Chondrocyte (in vitro differentiated cells): ENCODE data around the gene SERPINA7. TPM values are rescaled to one million over a fixed set of nuclear protein-coding genes. Genes with fewer than 3 reads are reported as not detected.

Experiments used
- DNase-seq: peaks from one replicate; pipeline ENCODE4 v3.0.0; 2021; ENCODE audit warnings: mixed read lengths, low spot score
- H3K27ac Mint-ChIP-seq: one replicate; pipeline ENCODE4 v1.8.0; 2021; ENCODE audit warnings: mild to moderate bottlenecking, moderate library complexity, mixed read lengths; ENCODE audit not compliant: unreplicated experiment
- H3K27me3 Mint-ChIP-seq: 2 replicates; pipeline ENCODE4 v1.8.0; 2021; ENCODE audit warnings: low read depth, mixed read lengths
- H3K36me3 Mint-ChIP-seq: 2 replicates; pipeline ENCODE4 v1.8.0; 2021; ENCODE audit warnings: low read depth, mixed read lengths
- H3K4me1 Mint-ChIP-seq: 2 replicates; pipeline ENCODE4 v1.8.0; 2021; ENCODE audit warnings: low read depth, mild to moderate bottlenecking, mixed read lengths
- H3K4me3 Mint-ChIP-seq: one replicate; pipeline ENCODE4 v1.8.0; 2021; ENCODE audit warnings: mild to moderate bottlenecking, moderate library complexity, mixed read lengths; ENCODE audit not compliant: unreplicated experiment
- H3K9me3 Mint-ChIP-seq: 2 replicates; pipeline ENCODE4 v1.8.0; 2021; ENCODE audit warnings: low read depth, mixed read lengths
- long read RNA-seq: library from polyadenylated mRNA; stranded (forward); transcript quantifications from one replicate; pipeline ENCODE4 v2.0.0, GENCODE V29; 2021
- total RNA-seq: library from RNA; stranded (reverse); gene quantifications from 3 replicates; pipeline ENCODE4 v1.2.1, GENCODE V29; 2021
- TF ChIP-seq, protein P1 (sequence below): fragments of 200-600 bp; sonication (generic); IDR thresholded peaks from 2 replicates; pipeline ENCODE4 v1.5.0; 2021; ENCODE audit warnings: antibody characterized with exemption, mild to moderate bottlenecking, moderate library complexity

Gene SERPINA7, protein sequence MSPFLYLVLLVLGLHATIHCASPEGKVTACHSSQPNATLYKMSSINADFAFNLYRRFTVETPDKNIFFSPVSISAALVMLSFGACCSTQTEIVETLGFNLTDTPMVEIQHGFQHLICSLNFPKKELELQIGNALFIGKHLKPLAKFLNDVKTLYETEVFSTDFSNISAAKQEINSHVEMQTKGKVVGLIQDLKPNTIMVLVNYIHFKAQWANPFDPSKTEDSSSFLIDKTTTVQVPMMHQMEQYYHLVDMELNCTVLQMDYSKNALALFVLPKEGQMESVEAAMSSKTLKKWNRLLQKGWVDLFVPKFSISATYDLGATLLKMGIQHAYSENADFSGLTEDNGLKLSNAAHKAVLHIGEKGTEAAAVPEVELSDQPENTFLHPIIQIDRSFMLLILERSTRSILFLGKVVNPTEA
- not detected in 3 replicates for total RNA-seq
- long read RNA-seq, result 0 reads

DNA sequence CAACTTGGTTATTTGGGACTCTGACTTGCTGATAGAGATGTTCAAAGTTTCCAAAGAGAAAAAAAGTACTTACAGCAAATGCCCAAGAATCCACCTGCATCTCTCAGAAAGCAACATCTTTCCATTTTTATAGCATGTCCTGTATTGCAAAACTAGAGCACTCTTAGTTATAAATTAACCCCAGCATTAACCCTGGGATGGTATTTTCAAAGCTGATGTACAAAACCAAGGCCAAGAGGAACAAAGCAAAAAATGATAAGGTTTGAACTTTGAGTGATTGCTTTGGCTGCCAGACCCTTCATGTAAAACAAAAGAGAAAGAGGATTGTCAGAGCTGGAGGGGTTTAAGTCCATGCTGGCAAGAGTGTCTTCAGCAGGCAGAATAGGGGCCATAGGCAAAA is at the start of gene SERPINA7:
Gene SERPINA7, minus strand, starts transcription at position 103 of the 400 bp plus-strand sequence. CDS start 1,669 bp downstream, outside the sequence.
- TF ChIP-seq, protein P1, sequence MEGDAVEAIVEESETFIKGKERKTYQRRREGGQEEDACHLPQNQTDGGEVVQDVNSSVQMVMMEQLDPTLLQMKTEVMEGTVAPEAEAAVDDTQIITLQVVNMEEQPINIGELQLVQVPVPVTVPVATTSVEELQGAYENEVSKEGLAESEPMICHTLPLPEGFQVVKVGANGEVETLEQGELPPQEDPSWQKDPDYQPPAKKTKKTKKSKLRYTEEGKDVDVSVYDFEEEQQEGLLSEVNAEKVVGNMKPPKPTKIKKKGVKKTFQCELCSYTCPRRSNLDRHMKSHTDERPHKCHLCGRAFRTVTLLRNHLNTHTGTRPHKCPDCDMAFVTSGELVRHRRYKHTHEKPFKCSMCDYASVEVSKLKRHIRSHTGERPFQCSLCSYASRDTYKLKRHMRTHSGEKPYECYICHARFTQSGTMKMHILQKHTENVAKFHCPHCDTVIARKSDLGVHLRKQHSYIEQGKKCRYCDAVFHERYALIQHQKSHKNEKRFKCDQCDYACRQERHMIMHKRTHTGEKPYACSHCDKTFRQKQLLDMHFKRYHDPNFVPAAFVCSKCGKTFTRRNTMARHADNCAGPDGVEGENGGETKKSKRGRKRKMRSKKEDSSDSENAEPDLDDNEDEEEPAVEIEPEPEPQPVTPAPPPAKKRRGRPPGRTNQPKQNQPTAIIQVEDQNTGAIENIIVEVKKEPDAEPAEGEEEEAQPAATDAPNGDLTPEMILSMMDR, result no peak
- Mint-ChIP-seq H3K4me3 (no peak within 1 kb of the TSS), H3K36me3 (no peaks in the 10 kb centered on the region), H3K27ac (no peak within 1 kb of the TSS), H3K9me3 (peaks cover 2% of the 10 kb centered on the region), H3K4me1 (no peaks in the 10 kb centered on the region), H3K27me3 (peaks cover 5% of the 10 kb centered on the region)
- no peak for DNase-seq

DNA sequence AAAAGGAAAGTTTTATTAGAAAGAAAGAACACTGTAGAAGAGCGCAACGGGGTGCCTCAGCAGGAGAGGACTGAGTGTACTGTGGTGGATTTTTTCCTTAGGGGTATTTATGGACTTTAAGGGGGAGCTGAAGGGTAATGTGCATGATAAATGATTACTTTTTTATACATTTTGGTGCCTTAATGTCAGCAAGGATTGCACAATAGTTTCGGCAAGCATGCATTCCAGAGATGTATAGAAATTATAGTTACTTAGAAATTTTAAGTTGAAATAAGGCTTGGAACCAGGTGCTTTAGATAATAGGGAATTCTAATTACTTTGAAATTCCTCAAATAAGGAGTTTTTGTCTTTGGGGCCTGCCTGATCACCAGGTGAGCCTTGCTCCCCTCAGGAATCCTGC is 30.5 kb upstream of the SERPINA7 start:
- no peak overlapping the region for H3K4me3 Mint-ChIP-seq
- peaks cover 27% of the 10 kb centered on the region for H3K9me3 Mint-ChIP-seq
- H3K27me3 Mint-ChIP-seq, result no peaks in the 10 kb centered on the region
- no peak for DNase-seq
- no peak overlapping the region for H3K27ac Mint-ChIP-seq
- TF ChIP-seq, protein P1, result no peak
- H3K4me1 Mint-ChIP-seq, result no peaks in the 10 kb centered on the region
- H3K36me3 Mint-ChIP-seq, result no peaks in the 10 kb centered on the region

DNA sequence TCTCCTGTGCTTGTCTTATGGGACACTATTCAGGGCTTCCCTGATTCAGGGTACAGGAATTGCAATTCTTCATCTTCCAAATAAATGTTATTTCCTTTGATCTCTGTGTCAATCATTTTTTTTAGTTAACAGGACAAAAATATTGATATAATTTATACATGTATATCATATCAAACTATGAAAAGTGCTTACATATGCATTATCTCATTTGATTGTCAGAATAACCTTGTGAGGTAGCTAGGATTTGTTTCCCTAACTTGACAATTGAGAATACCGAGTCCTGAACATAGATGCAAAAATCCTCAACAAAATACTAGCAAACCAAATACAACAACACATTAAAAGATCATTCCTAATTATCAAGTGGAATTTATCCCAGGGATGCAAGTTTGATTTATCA is 11.5 kb upstream of the SERPINA7 start:
- TF ChIP-seq, protein P1, result no peak
- Mint-ChIP-seq H3K4me3 (no peak overlapping the region), H3K4me1 (no peaks in the 10 kb centered on the region), H3K27me3 (peaks cover 4% of the 10 kb centered on the region), H3K9me3 (peaks cover 26% of the 10 kb centered on the region), H3K36me3 (no peaks in the 10 kb centered on the region), H3K27ac (no peak overlapping the region)
- DNase-seq, result no peak

DNA sequence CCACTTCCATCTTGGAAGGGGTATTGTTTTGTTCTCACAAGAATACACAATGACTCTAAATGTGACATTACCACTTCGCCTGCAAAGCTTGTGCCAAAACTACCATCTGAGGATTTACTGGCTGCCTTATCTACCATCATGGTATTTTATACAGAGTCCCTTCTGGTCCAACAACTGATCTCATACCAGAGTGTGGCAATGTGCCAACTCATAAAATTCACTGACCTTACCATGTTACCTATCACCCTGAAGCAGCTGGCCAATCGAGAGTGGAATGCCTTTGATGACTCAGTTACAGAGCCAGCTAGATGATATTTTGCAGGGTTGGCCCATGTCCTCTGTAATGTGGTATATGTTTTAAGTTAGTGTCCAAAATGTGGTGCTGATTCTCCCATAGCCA is 3.8 kb upstream of the SERPINA7 start:
- no peak overlapping the region for H3K27ac Mint-ChIP-seq
- H3K9me3 Mint-ChIP-seq, result peaks cover 3% of the 10 kb centered on the region
- no peak overlapping the region for H3K4me3 Mint-ChIP-seq
- TF ChIP-seq, protein P1, result no peak
- no peaks in the 10 kb centered on the region for H3K4me1 Mint-ChIP-seq
- peaks cover 9% of the 10 kb centered on the region for H3K27me3 Mint-ChIP-seq
- no peak for DNase-seq
- no peaks in the 10 kb centered on the region for H3K36me3 Mint-ChIP-seq

DNA sequence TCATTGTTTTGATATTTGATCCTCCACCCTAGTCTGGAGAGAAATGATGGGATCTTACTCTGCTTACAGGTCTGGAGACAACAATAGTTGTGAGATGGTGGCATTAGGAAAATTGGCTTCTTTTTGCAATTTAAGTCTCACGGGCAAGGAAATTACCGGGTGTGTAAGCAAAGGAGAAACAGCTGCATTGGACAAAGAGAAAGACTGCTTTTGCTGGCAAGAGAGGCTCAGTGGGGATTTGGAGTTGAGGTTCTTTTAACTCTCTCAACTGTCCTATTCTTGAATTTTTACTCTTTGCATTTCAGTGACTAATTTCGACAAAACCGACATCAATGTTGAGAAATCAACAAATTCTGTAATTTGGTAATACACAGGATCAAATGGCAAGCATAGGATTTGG is 2.3 kb upstream of the SERPINA7 start:
- TF ChIP-seq, protein P1, result no peak
- H3K27ac Mint-ChIP-seq, result no peak overlapping the region

More for the DNA sequence above, 2.3 kb upstream of the SERPINA7 start:
- H3K36me3 Mint-ChIP-seq, result no peaks in the 10 kb centered on the region
- no peaks in the 10 kb centered on the region for H3K4me1 Mint-ChIP-seq
- no peaks in the 10 kb centered on the region for H3K9me3 Mint-ChIP-seq
- peaks cover 5% of the 10 kb centered on the region for H3K27me3 Mint-ChIP-seq
- H3K4me3 Mint-ChIP-seq, result no peak overlapping the region
- no peak for DNase-seq
